Neuronal stem cell (in vitro differentiated cells): ENCODE results near the gene SARDH.

Source experiments
- DNase-seq: peaks from one replicate; pipeline ENCODE4 v3.0.0-alpha.2; 2013; ENCODE audit warnings: low spot score
- H2AFZ ChIP-seq: one replicate; pipeline ENCODE4 v1.6.1; 2013; ENCODE audit warnings: mild to moderate bottlenecking, low read length, inconsistent platforms
- H2AK5ac ChIP-seq: 2 replicates; pipeline ENCODE4 v1.6.1; 2013; ENCODE audit warnings: low read depth, mild to moderate bottlenecking, inconsistent platforms, low read length, moderate library complexity, mixed read lengths
- H2BK120ac ChIP-seq: 2 replicates; pipeline ENCODE4 v1.6.1; 2013; ENCODE audit warnings: low read depth, mild to moderate bottlenecking, inconsistent platforms, low read length, moderate library complexity, mixed read lengths
- H2BK12ac ChIP-seq: one replicate; pipeline ENCODE4 v1.6.1; 2013; ENCODE audit warnings: low read length, inconsistent platforms
- H2BK15ac ChIP-seq: 2 replicates; pipeline ENCODE4 v1.6.1; 2013; ENCODE audit warnings: mild to moderate bottlenecking, low read length, inconsistent platforms, mixed read lengths
- H2BK5ac ChIP-seq: one replicate; pipeline ENCODE4 v1.6.1; 2013; ENCODE audit warnings: inconsistent platforms, mild to moderate bottlenecking, low read length, moderate library complexity
- H3K14ac ChIP-seq: one replicate; pipeline ENCODE4 v1.6.1; 2013; ENCODE audit warnings: low read length, inconsistent platforms
- H3K18ac ChIP-seq: 2 replicates; pipeline ENCODE4 v1.6.1; 2013; ENCODE audit warnings: low read length, inconsistent platforms
- H3K23ac ChIP-seq: 2 replicates; pipeline ENCODE4 v1.6.1; 2013; ENCODE audit warnings: low read depth, mild to moderate bottlenecking, mixed read lengths, low read length, inconsistent platforms; ENCODE audit not compliant: poor library complexity
- H3K27ac ChIP-seq: replicated peaks from 3 replicates; pipeline ENCODE4 v1.5.1; 2013; ENCODE audit warnings: low read length, inconsistent platforms
- H3K27me3 ChIP-seq, 3 experiments: 2 replicates each; pipeline ENCODE4 v1.6.1; 2013; ENCODE audit warnings: low read length in 3 of 3, mild to moderate bottlenecking in 2 of 3, inconsistent platforms in 1 of 3, low read depth in 1 of 3, mixed read lengths in 1 of 3, moderate library complexity in 1 of 3; ENCODE audit not compliant: control insufficient read depth in 3 of 3, insufficient read depth in 3 of 3
- H3K36me3 ChIP-seq, 2 donors: replicated peaks in 1 of 2; 2 replicates each; pipeline ENCODE4 v1.6.1; 2013; ENCODE audit warnings: low read length in 2 of 2; ENCODE audit not compliant: control insufficient read depth in 2 of 2, insufficient read depth in 2 of 2
- H3K4ac ChIP-seq: 2 replicates; pipeline ENCODE4 v1.6.1; 2013; ENCODE audit warnings: inconsistent platforms, mild to moderate bottlenecking, low read length, moderate library complexity
- H3K4me1 ChIP-seq, 2 donors: 1 replicate in 1 of 2; 2 replicates in 1 of 2; pipeline ENCODE4 v1.6.1; 2013; ENCODE audit warnings: low read length in 2 of 2, low read depth in 1 of 2; ENCODE audit not compliant: control insufficient read depth in 2 of 2, insufficient read depth in 1 of 2
- H3K4me2 ChIP-seq: one replicate; pipeline ENCODE4 v1.6.1; 2013; ENCODE audit warnings: mild to moderate bottlenecking, low read length, inconsistent platforms; ENCODE audit not compliant: insufficient read depth, poor library complexity, severe bottlenecking
- H3K4me3 ChIP-seq, 2 donors: 2 replicates each; pipeline ENCODE4 v1.5.1; 2013; ENCODE audit warnings: low read length in 2 of 2, mild to moderate bottlenecking in 2 of 2, inconsistent platforms in 1 of 2, moderate library complexity in 1 of 2
- H3K79me1 ChIP-seq: one replicate; pipeline ENCODE4 v1.6.1; 2013; ENCODE audit warnings: low read depth, mild to moderate bottlenecking, inconsistent platforms, low read length, moderate library complexity
- H3K9ac ChIP-seq: one replicate; pipeline ENCODE4 v1.6.1; 2013; ENCODE audit warnings: mild to moderate bottlenecking, low read depth, low read length, inconsistent platforms; ENCODE audit not compliant: poor library complexity
- H3K9me3 ChIP-seq, 2 donors: replicated peaks in 1 of 2; 2 replicates each; pipeline versions ENCODE3 to v1.6.1; 2013; ENCODE audit warnings: low read length in 2 of 2, mild to moderate bottlenecking in 2 of 2, inconsistent platforms in 1 of 2, low read depth in 1 of 2, mixed read lengths in 1 of 2, moderate library complexity in 1 of 2; ENCODE audit not compliant: control insufficient read depth in 2 of 2, insufficient read depth in 1 of 2
- H4K8ac ChIP-seq: one replicate; pipeline ENCODE4 v1.6.1; 2013; ENCODE audit warnings: low read depth, mild to moderate bottlenecking, inconsistent platforms, low read length, moderate library complexity
- H4K91ac ChIP-seq: one replicate; pipeline ENCODE4 v1.6.1; 2013; ENCODE audit warnings: low read length, low read depth, mild to moderate bottlenecking, inconsistent platforms; ENCODE audit not compliant: poor library complexity
- WGBS, 2 donors: extraction: QIAGEN DNeasy Blood & Tissue Kit; methylation state at CpG; one replicate each; pipeline ENCODE4 v1.1.7; 2013; ENCODE audit warnings: missing lambda C conversion rate in 2 of 2, mixed read lengths in 1 of 2; ENCODE audit not compliant: insufficient read length in 2 of 2, insufficient replicate concordance in 1 of 2; ENCODE audit errors: extremely low coverage in 2 of 2; 5-methylcytosine and 5-hydroxymethylcytosine counted together

Gene SARDH

GRCh38 chr9:133718563-133719315, 19.4 kb downstream of the SARDH start:
- no peak overlapping the region for H2BK15ac ChIP-seq
- no peak overlapping the region for H4K8ac ChIP-seq
- H3K9me3 ChIP-seq = no peaks in the 10 kb centered on the region
- no peak overlapping the region for H3K23ac ChIP-seq
- WGBS, 2 donors = no CpG with 5 or more reads among the region's 15 CpGs
- H2BK12ac ChIP-seq = no peak overlapping the region
- no peak overlapping the region for H3K4me2 ChIP-seq
- H3K4me1 ChIP-seq = peaks cover 8 to 12% of the 10 kb centered on the region in 2 donors
- H3K9ac ChIP-seq = no peak overlapping the region
- no peak overlapping the region for H3K27ac ChIP-seq
- H3K14ac ChIP-seq = no peak overlapping the region
- H2AFZ ChIP-seq = no peak overlapping the region
- no peaks in the 10 kb centered on the region for H3K36me3 ChIP-seq
- DNase-seq = no peak
- no peak overlapping the region for H4K91ac ChIP-seq
- no peaks in the 10 kb centered on the region for H3K79me1 ChIP-seq
- H2AK5ac ChIP-seq = peak overlapping the region; percentile 19
- no peak overlapping the region for H2BK120ac ChIP-seq
- no peak overlapping the region for H3K18ac ChIP-seq
- no peak overlapping the region for H3K4ac ChIP-seq
- H3K27me3 ChIP-seq = no peaks in the 10 kb centered on the region
- no peak overlapping the region for H2BK5ac ChIP-seq
- no peak overlapping the region for H3K4me3 ChIP-seq

DNA sequence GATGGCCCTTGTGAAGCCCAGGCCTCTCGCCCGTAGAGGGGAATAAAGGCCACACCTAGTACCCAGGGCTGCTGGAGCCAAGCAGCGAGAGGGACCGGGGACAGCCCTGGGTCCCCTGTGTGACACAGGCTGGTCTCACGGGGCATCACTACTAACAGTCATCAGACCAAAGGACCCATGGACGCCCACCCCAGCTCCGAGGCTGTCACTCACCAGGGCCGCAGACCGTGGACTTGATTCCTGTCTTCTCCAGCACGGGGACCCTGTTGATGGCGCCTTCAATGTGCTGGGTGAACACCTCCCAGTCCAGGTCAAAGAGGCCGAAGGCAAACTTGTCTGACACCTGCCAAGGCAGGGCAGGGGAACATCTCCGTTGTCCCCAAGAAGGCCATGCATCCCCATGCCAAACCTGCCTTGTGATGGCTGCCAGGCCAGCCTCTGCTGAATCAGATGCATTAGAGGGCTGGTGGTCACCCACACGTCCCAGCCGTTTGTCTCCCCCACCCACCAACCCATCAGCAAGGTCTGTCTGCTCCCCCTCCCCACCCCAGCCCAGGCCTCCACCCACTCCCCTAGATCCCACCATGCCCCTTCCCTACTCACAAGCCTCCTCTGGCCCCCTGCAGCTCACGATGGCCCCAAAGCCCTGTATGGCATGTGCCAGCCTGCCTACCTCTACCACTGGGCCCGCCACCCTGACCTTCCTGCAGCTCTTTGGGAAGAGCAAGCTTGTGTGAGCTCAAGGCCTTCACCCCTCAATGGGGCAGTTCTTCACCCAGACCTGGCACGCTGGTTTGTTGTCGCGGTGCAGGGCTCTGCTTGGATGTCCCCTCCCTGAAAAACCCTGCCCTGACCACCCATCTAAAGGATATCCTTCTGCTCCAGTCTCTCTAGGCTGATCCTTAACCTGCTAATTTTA, 20.8 kb downstream of the SARDH start:
- H3K23ac ChIP-seq = no peak overlapping the region
- no peaks in the 10 kb centered on the region for H3K79me1 ChIP-seq
- H2AFZ ChIP-seq = no peak overlapping the region
- no peak overlapping the region for H4K91ac ChIP-seq
- H3K18ac ChIP-seq = peak overlapping the region; percentile 13
- H3K4ac ChIP-seq = no peak overlapping the region
- no CpG with 5 or more reads among the region's 20 CpGs for WGBS, 2 donors
- H3K14ac ChIP-seq = no peak overlapping the region
- DNase-seq = no peak
- H2AK5ac ChIP-seq = no peak overlapping the region
- H3K9me3 ChIP-seq = no peaks in the 10 kb centered on the region
- H3K4me3 ChIP-seq = no peak overlapping the region
- H3K36me3 ChIP-seq = no peaks in the 10 kb centered on the region
- no peak overlapping the region for H2BK5ac ChIP-seq
- peak overlapping the region; percentile 30 for H3K9ac ChIP-seq
- no peak overlapping the region for H3K27ac ChIP-seq
- no peak overlapping the region for H3K4me2 ChIP-seq
- no peaks in the 10 kb centered on the region for H3K27me3 ChIP-seq
- no peak overlapping the region for H2BK120ac ChIP-seq
- no peak overlapping the region for H4K8ac ChIP-seq
- H3K4me1 ChIP-seq = peaks cover 15 to 17% of the 10 kb centered on the region in 2 donors
- peak overlapping the region; percentile 50 for H2BK15ac ChIP-seq
- H2BK12ac ChIP-seq = no peak overlapping the region

DNA sequence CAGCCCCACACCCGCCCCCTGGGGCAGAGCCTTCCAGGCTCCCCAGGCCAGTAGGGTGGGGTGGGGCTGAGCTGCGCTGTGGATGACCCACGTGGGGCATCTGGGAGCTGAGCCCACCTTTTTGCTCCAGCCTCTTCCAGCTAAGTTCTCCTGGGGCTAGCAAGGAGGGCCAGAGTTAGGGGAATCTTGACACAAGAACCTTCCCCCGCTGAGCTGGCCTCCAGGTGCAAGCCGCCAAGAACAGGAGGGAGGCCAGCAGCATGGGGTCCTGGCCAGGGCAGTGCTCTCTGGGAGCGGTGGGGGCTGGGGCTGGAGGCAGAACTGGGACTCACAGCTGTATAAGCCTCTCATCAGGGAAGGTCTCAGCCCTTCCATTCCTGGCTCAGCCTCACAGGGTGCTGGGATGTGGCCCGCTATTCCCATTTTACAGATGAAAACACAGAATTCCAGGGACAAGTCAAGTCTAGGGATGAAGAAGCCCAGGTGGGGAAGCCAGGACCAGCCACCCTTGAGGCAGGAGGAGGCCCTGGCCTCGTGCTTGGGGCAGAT, 21.5 kb downstream of the SARDH start:
- H3K18ac ChIP-seq = no peak overlapping the region
- H2BK15ac ChIP-seq = no peak overlapping the region
- H2AFZ ChIP-seq = no peak overlapping the region
- H2AK5ac ChIP-seq = no peak overlapping the region
- no peak overlapping the region for H4K91ac ChIP-seq
- no peaks in the 10 kb centered on the region for H3K9me3 ChIP-seq
- no peaks in the 10 kb centered on the region for H3K27me3 ChIP-seq
- no peak for DNase-seq
- no peak overlapping the region for H2BK5ac ChIP-seq
- H3K27ac ChIP-seq = no peak overlapping the region
- H2BK120ac ChIP-seq = no peak overlapping the region
- no peak overlapping the region for H2BK12ac ChIP-seq
- H4K8ac ChIP-seq = no peak overlapping the region
- H3K4ac ChIP-seq = no peak overlapping the region
- H3K9ac ChIP-seq = no peak overlapping the region
- no peak overlapping the region for H3K4me2 ChIP-seq
- H3K4me1 ChIP-seq = peaks cover 15 to 17% of the 10 kb centered on the region in 2 donors
- H3K14ac ChIP-seq = no peak overlapping the region
- no CpG with 5 or more reads among the region's 8 CpGs for WGBS, 2 donors
- no peaks in the 10 kb centered on the region for H3K36me3 ChIP-seq
- no peak overlapping the region for H3K4me3 ChIP-seq
- H3K23ac ChIP-seq = no peak overlapping the region
- no peaks in the 10 kb centered on the region for H3K79me1 ChIP-seq
